H1 (cell line): Measurements from ENCODE around the gene LRG1. TPM values are rescaled to one million over a fixed set of nuclear protein-coding genes. Genes with fewer than 3 reads are reported as not detected.

ENCODE experiments used
- CTCF ChIA-PET: fragments of 300-600 bp; sonication (Branson Sonifier 250); formaldehyde crosslinking; loops from one replicate; lab custom pipeline; 2021; ENCODE audit not compliant: partially characterized antibody; lab: Charles Lee
- POLR2A ChIA-PET: fragments of 300-600 bp; sonication (Branson Sonifier 250); formaldehyde crosslinking; loops from one replicate; lab custom pipeline; 2021; ENCODE audit warnings: inconsistent platforms; ENCODE audit not compliant: partially characterized antibody; lab: Charles Lee
- DNase-seq, 2 experiments: peaks; one replicate each; pipeline versions ENCODE4 v3.0.0 to v3.0.0-alpha.2; 2010 to 2022; ENCODE audit warnings: low spot score in 2 of 2, low read depth in 1 of 2, mixed read lengths in 1 of 2
- FAIRE-seq: peaks from 2 replicates; lab custom pipeline; 2011; peaks lifted over from hg19 to GRCh38; lab: Jason Lieb, UNC
- H2AFZ ChIP-seq: 2 replicates; pipeline ENCODE4 v1.8.1; 2012; ENCODE audit warnings: low read length, inconsistent platforms
- H2AK5ac ChIP-seq: 2 replicates; pipeline ENCODE4 v1.6.1; 2013; ENCODE audit warnings: low read depth, low read length
- H2BK120ac ChIP-seq: replicated peaks from 2 replicates; pipeline ENCODE3; 2013; ENCODE audit warnings: low read depth, low read length, inconsistent platforms
- H2BK12ac ChIP-seq: 2 replicates; pipeline ENCODE4 v1.6.1; 2013; ENCODE audit warnings: low read depth, low read length
- H2BK15ac ChIP-seq: 2 replicates; pipeline ENCODE4 v1.6.1; 2013; ENCODE audit warnings: low read length
- H2BK20ac ChIP-seq: 2 replicates; pipeline ENCODE4 v1.6.1; 2013; ENCODE audit warnings: low read length
- H2BK5ac ChIP-seq: 2 replicates; pipeline ENCODE4 v1.6.1; 2013; ENCODE audit warnings: low read depth, low read length
- H3K14ac ChIP-seq: 2 replicates; pipeline ENCODE4 v1.6.1; 2013; ENCODE audit warnings: inconsistent platforms; ENCODE audit not compliant: insufficient read length
- H3K18ac ChIP-seq: 2 replicates; pipeline ENCODE4 v1.6.1; 2013; ENCODE audit warnings: low read length; ENCODE audit errors: extremely low read depth
- H3K23ac ChIP-seq: 2 replicates; pipeline ENCODE4 v1.6.1; 2013; ENCODE audit warnings: inconsistent platforms; ENCODE audit not compliant: insufficient read length
- H3K23me2 ChIP-seq: 2 replicates; pipeline ENCODE4 v1.6.1; 2013; ENCODE audit warnings: low read depth, low read length
- H3K27ac ChIP-seq: 2 replicates; pipeline ENCODE4 v1.6.1; 2011; ENCODE audit warnings: low read depth, low read length, inconsistent platforms
- H3K27me3 ChIP-seq, 4 experiments: replicated peaks in 1 of 4; 1 replicate in 1 of 4; 2 replicates in 3 of 4; pipeline versions ENCODE4 v1.6.1 to v1.8.1; 2011 to 2013; ENCODE audit warnings: low read length in 3 of 4, mild to moderate bottlenecking in 3 of 4, inconsistent platforms in 2 of 4, mixed read lengths in 2 of 4, moderate library complexity in 1 of 4; ENCODE audit not compliant: control insufficient read depth in 3 of 4, insufficient read depth in 3 of 4; ENCODE audit errors: extremely low read depth in 1 of 4
- H3K36me3 ChIP-seq, 4 experiments: 2 replicates each; pipeline versions ENCODE4 v1.6.1 to v1.8.1; 2011 to 2013; ENCODE audit warnings: mild to moderate bottlenecking in 4 of 4, low read length in 3 of 4, moderate library complexity in 2 of 4, control low read depth in 1 of 4, inconsistent platforms in 1 of 4; ENCODE audit not compliant: insufficient read depth in 4 of 4, control insufficient read depth in 2 of 4
- H3K4ac ChIP-seq: replicated peaks from 2 replicates; pipeline ENCODE3; 2013; ENCODE audit warnings: low read length, low read depth, mixed read lengths, inconsistent platforms; ENCODE audit not compliant: insufficient read length
- H3K4me1 ChIP-seq, 4 experiments: replicated peaks in 1 of 4; 1 replicate in 1 of 4; 2 replicates in 3 of 4; pipeline versions ENCODE4 v1.6.1 to v1.8.1; 2011 to 2013; ENCODE audit warnings: low read length in 3 of 4, inconsistent platforms in 2 of 4, mixed read lengths in 1 of 4; ENCODE audit not compliant: insufficient read depth in 4 of 4, control insufficient read depth in 3 of 4
- H3K4me2 ChIP-seq, 2 experiments: 2 replicates each; pipeline versions ENCODE4 v1.6.1 to v1.8.1; 2011 to 2013; ENCODE audit warnings: low read depth in 2 of 2, low read length in 2 of 2, control low read depth in 1 of 2, inconsistent platforms in 1 of 2, mild to moderate bottlenecking in 1 of 2; ENCODE audit not compliant: insufficient read depth in 1 of 2
- H3K4me3 ChIP-seq, 4 experiments: fragments of 200-600, 300-600 bp in 1 of 4; sonication (generic), shearing (Covaris generic), sonication (Bioruptor Twin) in 1 of 4; 2 replicates each; pipeline versions ENCODE4 v1.5.1 to v1.8.1; 2011 to 2016; ENCODE audit warnings: low read length in 4 of 4, low read depth in 3 of 4, control low read depth in 2 of 4, inconsistent platforms in 2 of 4, mild to moderate bottlenecking in 2 of 4, mixed read lengths in 1 of 4, moderate library complexity in 1 of 4; ENCODE audit not compliant: insufficient read depth in 2 of 4; ENCODE audit errors: extremely low read depth in 1 of 4
- H3K56ac ChIP-seq: replicated peaks from 2 replicates; pipeline ENCODE3; 2013; ENCODE audit warnings: low read depth, mild to moderate bottlenecking, mixed read lengths, low read length, inconsistent platforms; ENCODE audit not compliant: insufficient read length
- H3K79me1 ChIP-seq: 2 replicates; pipeline ENCODE4 v1.6.1; 2013; ENCODE audit warnings: low read depth, low read length, control low read depth
- H3K79me2 ChIP-seq, 2 experiments: 2 replicates each; pipeline versions ENCODE4 v1.6.1 to v1.8.1; 2012 to 2013; ENCODE audit warnings: low read length in 2 of 2, mild to moderate bottlenecking in 2 of 2, inconsistent platforms in 1 of 2; ENCODE audit not compliant: insufficient read depth in 2 of 2, control insufficient read depth in 1 of 2
- H3K9ac ChIP-seq, 4 experiments: replicated peaks in 1 of 4; 1 replicate in 1 of 4; 2 replicates in 3 of 4; pipeline versions ENCODE4 v1.6.1 to v1.8.1; 2011 to 2013; ENCODE audit warnings: low read depth in 3 of 4, low read length in 3 of 4, control low read depth in 2 of 4, mild to moderate bottlenecking in 2 of 4, moderate library complexity in 2 of 4, inconsistent platforms in 1 of 4; ENCODE audit errors: extremely low read depth in 1 of 4
- H3K9me3 ChIP-seq, 2 experiments: 2 replicates each; pipeline versions ENCODE4 v1.6.1 to v1.8.1; 2012 to 2013; ENCODE audit warnings: mild to moderate bottlenecking in 2 of 2, moderate library complexity in 2 of 2, control low read depth in 1 of 2, inconsistent platforms in 1 of 2, low read depth in 1 of 2, low read length in 1 of 2, mixed read lengths in 1 of 2; ENCODE audit not compliant: insufficient read depth in 2 of 2
- H4K20me1 ChIP-seq, 2 experiments: replicated peaks in 1 of 2; 2 replicates each; pipeline versions ENCODE3 to v1.8.1; 2011 to 2013; ENCODE audit warnings: inconsistent platforms in 2 of 2, low read length in 2 of 2, mild to moderate bottlenecking in 1 of 2; ENCODE audit not compliant: insufficient read depth in 2 of 2, control insufficient read depth in 1 of 2
- H4K5ac ChIP-seq: 2 replicates; pipeline ENCODE4 v1.6.1; 2013; ENCODE audit warnings: low read length, low read depth, mixed read lengths, inconsistent platforms; ENCODE audit not compliant: insufficient read length
- H4K8ac ChIP-seq: 2 replicates; pipeline ENCODE4 v1.8.0; 2013; ENCODE audit warnings: mild to moderate bottlenecking, moderate library complexity, low read length, inconsistent platforms; ENCODE audit not compliant: insufficient read depth; ENCODE audit errors: extremely low read depth
- H4K91ac ChIP-seq: replicated peaks from 2 replicates; pipeline ENCODE3; 2013; ENCODE audit warnings: low read length, mixed read lengths, inconsistent platforms; ENCODE audit not compliant: insufficient read length
- CBX5 ChIP-seq: fragments of 300-800, 300-1000 bp; sonication (generic); IDR thresholded peaks from 2 replicates; pipeline ENCODE4 v1.7.1; 2016; ENCODE audit warnings: antibody characterized with exemption, low read length, low read depth
- CHD1 ChIP-seq: IDR thresholded peaks from 2 replicates; pipeline ENCODE4 v1.6.1; 2012; ENCODE audit warnings: low read depth, low read length, improper control_type of control experiment
- GABPA ChIP-seq: IDR thresholded peaks from 2 replicates; pipeline ENCODE4 v1.6.1; 2011; ENCODE audit warnings: mild to moderate bottlenecking, low read length, moderate library complexity, borderline replicate concordance; ENCODE audit not compliant: insufficient read depth
- JUN ChIP-seq: IDR thresholded peaks from 2 replicates; pipeline ENCODE4 v1.6.1; 2011; ENCODE audit warnings: low read depth, mild to moderate bottlenecking, improper control_type of control experiment, low read length
- KDM1A ChIP-seq: fragments of 200-600, 300-600 bp; sonication (generic); IDR thresholded peaks from 2 replicates; pipeline ENCODE4 v1.7.1; 2016; ENCODE audit warnings: mild to moderate bottlenecking, low read length, borderline replicate concordance
- WGBS, 2 experiments: shearing (Covaris generic) in 1 of 2; methylation state at CpG; one replicate each; pipeline versions ENCODE4 v1.1.6 to v1.1.7; 2013 to 2015; ENCODE audit warnings: low lambda C conversion rate in 2 of 2, mixed read lengths in 2 of 2, inconsistent platforms in 1 of 2, low coverage in 1 of 2, missing lambda C conversion rate in 1 of 2; ENCODE audit not compliant: insufficient replicate concordance in 2 of 2, insufficient coverage in 1 of 2, insufficient read length in 1 of 2; ENCODE audit errors: extremely low coverage in 1 of 2, missing lambda C conversion rate in 1 of 2; 5-methylcytosine and 5-hydroxymethylcytosine counted together
- polyA plus RNA-seq, 7 experiments: library from polyadenylated mRNA; depleted of rRNA in 3 of 7; stranded (reverse) in 5 of 7; unstranded in 2 of 7; fragments of >200 nt in 5 of 7; fragments of 200-250 nt in 2 of 7; gene quantifications; 1 replicate in 5 of 7; 2 replicates in 1 of 7; 4 replicates in 1 of 7; pipeline versions ENCODE4 v1.2.1 to v1.2.3, GENCODE V29; 2011 to 2013; ENCODE audit warnings: missing spikeins in 2 of 7, mixed read lengths in 2 of 7
- total RNA-seq: library from RNA; stranded (reverse); fragmentation: NEBNext Ultra II Directional; extraction: Animal tissue kit (Norgen Biotek cat#: 25700); gene quantifications from 2 replicates; pipeline ENCODE4 v1.2.1, GENCODE V29; 2021

LRG1 gene
- total and polyA plus RNA-seq, 2 of the 8 experiments (the other 6 are each of a cell fraction or from before 2014, with no cell fraction given) = 0.48 to 0.79 TPM

GRCh38 chr19:4488496-4488895 is 51.3 kb downstream of the LRG1 start:
- ChIA-PET CTCF (interaction anchor here (0.6 kb wide), 1 partner anchor 52 kb away, joined by 3 read pairs; no protein-coding TSS in a partner anchor), POLR2A (interaction anchor here (1.4 kb wide), 1 partner anchor 30 kb away, joined by 3 read pairs; the partner anchor contains the start of gene PLIN4)
- no peak overlapping the region for H4K8ac ChIP-seq
- 92% methylated on average over 29 of the region's 29 CpGs; no CpG with 5 or more reads in 1 of the 2 experiments for WGBS, 2 experiments
- H3K9me3 ChIP-seq = no peaks in the 10 kb centered on the region
- FAIRE-seq = no peak
- H3K4me1 ChIP-seq = no peaks in the 10 kb centered on the region
- no peak overlapping the region for H4K5ac ChIP-seq
- peaks cover 8 to 22% of the 10 kb centered on the region in 2 experiments for H4K20me1 ChIP-seq
- DNase-seq = no peak
- H3K14ac ChIP-seq = no peak overlapping the region
- no peak overlapping the region for H3K27ac ChIP-seq
- H3K18ac ChIP-seq = no peak overlapping the region
- H4K91ac ChIP-seq = no peak overlapping the region
- peaks cover 7% of the 10 kb centered on the region for H3K79me1 ChIP-seq
- no peak overlapping the region for H3K4me3 ChIP-seq
- no peak overlapping the region for H3K56ac ChIP-seq
- no peak overlapping the region for H3K4ac ChIP-seq
- 0 out of 4 replicates have a peak, but pooled peaks cover 0 to 3% of the 10 kb centered on the region in 2 experiments for H3K79me2 ChIP-seq
- H2AFZ ChIP-seq = no peak overlapping the region
- no peak overlapping the region for H2BK12ac ChIP-seq
- H3K27me3 ChIP-seq = no peaks in the 10 kb centered on the region; a peak in 1 of 7 replicates
- no peak overlapping the region for H2BK5ac ChIP-seq
- no peak overlapping the region for H3K23ac ChIP-seq
- H3K9ac ChIP-seq = no peak overlapping the region; a peak in 1 of 7 replicates
- H2BK15ac ChIP-seq = no peak overlapping the region
- peaks cover 10% of the 10 kb centered on the region; the same call in 1 of the 2 replicates for H3K23me2 ChIP-seq
- H2BK20ac ChIP-seq = no peak overlapping the region
- H2AK5ac ChIP-seq = no peak overlapping the region
- no peak overlapping the region for H3K4me2 ChIP-seq
- no peak overlapping the region for H2BK120ac ChIP-seq
- H3K36me3 ChIP-seq = peaks cover 5 to 51% (median 31%) of the 10 kb centered on the region in 4 experiments; a peak in 6 of 8 replicates
- TF ChIP-seq KDM1A (no peak), CHD1 (no peak), JUN (no peak), GABPA (no peak), CBX5 (no peak)
